Measurements from ENCODE around the gene IL1RAP.

Gene IL1RAP

DNA sequence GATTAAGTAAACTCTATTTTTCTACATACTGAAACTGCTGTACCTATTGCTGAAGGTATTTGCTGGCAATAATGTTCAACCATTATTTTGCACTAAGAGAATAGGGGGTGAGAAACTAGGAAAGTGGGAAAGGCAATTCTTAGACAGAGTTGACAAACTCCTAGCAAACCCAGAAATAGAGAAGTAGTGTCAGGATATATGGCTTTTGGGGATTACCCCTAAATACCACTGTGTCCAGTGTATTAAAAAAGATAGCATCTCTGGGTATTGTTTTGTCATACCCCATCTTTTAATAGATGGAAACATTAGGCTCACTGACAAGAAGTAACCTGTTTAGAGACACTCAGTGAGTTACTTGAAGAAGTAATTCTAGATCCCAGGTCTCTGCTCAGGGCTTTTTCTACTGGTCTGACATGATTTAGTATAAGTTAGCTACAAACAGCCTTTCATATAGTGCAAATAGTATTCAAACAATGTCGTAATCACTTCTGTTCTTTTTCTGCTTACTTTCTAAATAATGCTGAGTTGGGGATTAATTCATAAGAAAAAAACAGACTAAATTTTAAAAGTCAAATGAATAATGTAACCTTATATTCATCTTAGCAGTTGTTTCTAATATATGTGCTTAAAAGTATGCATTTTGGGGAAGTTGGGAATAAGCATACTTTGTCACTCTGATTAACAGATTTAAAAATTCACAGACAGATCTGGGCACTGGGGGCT is 107.2 kb downstream of the IL1RAP start:
- DNase-seq (ENCODE audit: low spot score), result no peak

DNA sequence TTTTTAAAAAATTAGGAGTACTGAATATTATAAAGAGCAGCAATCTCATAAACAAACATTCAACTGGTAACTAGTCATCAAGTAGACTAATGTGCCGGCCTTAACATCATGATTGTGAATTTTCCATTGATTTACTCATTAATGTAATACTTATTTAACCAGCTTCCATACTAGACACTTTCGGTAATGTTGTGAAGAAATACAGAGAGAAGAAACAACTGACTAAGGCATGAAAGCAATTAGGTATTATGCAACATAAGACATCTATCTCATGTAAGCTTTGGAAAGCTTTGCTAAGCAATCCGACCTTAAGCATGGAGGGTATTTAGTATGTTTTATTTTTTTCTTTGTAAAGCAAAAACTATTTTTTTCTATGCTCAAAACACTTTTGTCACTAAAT is 108.0 kb downstream of the IL1RAP start:
- TF ChIP-seq, protein P1, sequence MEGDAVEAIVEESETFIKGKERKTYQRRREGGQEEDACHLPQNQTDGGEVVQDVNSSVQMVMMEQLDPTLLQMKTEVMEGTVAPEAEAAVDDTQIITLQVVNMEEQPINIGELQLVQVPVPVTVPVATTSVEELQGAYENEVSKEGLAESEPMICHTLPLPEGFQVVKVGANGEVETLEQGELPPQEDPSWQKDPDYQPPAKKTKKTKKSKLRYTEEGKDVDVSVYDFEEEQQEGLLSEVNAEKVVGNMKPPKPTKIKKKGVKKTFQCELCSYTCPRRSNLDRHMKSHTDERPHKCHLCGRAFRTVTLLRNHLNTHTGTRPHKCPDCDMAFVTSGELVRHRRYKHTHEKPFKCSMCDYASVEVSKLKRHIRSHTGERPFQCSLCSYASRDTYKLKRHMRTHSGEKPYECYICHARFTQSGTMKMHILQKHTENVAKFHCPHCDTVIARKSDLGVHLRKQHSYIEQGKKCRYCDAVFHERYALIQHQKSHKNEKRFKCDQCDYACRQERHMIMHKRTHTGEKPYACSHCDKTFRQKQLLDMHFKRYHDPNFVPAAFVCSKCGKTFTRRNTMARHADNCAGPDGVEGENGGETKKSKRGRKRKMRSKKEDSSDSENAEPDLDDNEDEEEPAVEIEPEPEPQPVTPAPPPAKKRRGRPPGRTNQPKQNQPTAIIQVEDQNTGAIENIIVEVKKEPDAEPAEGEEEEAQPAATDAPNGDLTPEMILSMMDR (IDR thresholded peaks at IDR 0.05; ENCODE audit: extremely low read depth, missing control alignments), result no peak
- DNase-seq (ENCODE audit: low spot score), result no peak

More for the DNA sequence above, 107.2 kb downstream of the IL1RAP start:
- TF ChIP-seq, protein P1 (IDR thresholded peaks at IDR 0.05; ENCODE audit: extremely low read depth, missing control alignments), result no peak

DNA sequence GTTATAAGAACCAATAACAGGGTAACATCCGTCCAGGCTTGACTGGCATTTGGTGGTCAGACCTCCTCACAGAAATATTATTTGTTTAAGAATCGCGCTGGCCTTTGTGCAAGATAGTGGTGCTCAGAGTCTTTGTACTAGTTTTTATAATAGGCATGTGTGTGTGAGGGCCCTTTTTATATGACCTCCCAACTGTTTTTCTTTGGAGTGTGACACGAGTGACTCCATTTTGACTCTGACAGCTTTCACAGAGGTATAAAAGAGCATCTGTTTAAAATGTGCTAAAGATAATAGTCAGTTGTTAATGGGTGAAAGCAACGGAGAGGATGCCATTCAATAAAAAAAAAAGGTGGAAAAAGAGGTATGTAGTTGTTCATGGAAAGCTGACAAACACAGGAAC is 110.4 kb downstream of the IL1RAP start:
- DNase-seq (ENCODE audit: low spot score), result no peak
- TF ChIP-seq, protein P1 (IDR thresholded peaks at IDR 0.05; ENCODE audit: extremely low read depth, missing control alignments), result no peak

DNA sequence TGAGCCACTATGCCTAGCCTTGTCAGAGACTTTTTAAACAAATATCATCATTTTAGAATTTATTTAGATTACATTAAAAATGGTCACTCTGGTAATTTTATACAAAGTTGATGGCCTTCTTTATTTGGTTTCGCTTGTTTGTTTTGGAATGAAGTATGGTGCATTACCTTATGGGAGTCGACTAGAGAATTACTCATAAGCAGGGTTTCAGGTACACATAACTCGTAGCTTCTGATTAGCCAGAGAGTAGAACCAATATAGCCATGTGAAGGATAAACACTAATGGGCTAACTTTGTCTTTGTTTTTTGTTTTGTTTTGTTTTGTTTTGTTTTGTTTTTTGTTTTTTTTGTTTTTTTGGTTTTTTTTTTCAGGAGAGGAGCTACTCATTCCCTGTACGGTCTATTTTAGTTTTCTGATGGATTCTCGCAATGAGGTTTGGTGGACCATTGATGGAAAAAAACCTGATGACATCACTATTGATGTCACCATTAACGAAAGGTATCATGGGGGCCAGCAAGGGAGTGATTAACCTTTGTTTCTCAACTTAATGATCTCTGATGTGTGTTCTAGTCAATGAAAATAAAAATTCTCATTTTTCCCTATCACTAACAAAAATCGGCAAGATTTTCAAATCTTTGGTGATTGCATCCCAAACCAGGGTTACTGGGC is 113.2 kb downstream of the IL1RAP start:
- no peak for DNase-seq (ENCODE audit: low spot score)
- TF ChIP-seq, protein P1 (IDR thresholded peaks at IDR 0.05; ENCODE audit: extremely low read depth, missing control alignments), result no peak

DNA sequence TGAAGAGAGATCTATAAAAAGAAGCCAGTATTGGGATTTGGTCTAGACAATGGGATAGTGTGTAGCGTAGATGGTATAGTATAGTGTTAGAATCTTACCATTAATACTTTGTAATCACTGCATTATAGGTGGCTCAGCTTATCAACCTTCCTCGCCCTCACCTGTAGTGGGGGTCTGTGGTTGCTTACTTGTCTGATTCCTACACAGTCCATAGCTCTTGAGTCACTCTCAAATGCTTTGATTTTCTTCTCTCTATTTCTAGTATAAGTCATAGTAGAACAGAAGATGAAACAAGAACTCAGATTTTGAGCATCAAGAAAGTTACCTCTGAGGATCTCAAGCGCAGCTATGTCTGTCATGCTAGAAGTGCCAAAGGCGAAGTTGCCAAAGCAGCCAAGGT is 115.2 kb downstream of the IL1RAP start:
- TF ChIP-seq, protein P1 (IDR thresholded peaks at IDR 0.05; ENCODE audit: extremely low read depth, missing control alignments), result no peak
- DNase-seq (ENCODE audit: low spot score), result no peak

DNA sequence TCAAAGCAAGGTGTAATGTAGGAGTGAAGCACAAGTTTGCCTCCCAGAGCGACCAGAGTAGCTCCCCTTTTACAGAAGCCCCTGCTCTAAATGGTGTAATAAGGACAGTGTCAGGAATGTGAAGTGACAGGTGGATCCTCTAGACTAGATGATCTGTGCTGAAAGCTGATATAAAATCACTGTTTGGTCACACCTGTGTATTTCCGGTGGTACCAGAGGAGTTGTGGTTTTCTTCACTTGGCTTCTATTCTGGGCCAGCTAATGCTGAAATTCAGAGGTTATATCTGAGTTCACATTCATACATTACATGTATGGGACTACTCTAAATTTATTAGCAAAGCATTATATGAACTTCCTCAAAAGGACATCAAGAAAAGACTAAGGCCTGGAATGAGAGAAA is 117.4 kb downstream of the IL1RAP start:
- DNase-seq (ENCODE audit: low spot score), result no peak
- TF ChIP-seq, protein P1 (IDR thresholded peaks at IDR 0.05; ENCODE audit: extremely low read depth, missing control alignments), result no peak

DNA sequence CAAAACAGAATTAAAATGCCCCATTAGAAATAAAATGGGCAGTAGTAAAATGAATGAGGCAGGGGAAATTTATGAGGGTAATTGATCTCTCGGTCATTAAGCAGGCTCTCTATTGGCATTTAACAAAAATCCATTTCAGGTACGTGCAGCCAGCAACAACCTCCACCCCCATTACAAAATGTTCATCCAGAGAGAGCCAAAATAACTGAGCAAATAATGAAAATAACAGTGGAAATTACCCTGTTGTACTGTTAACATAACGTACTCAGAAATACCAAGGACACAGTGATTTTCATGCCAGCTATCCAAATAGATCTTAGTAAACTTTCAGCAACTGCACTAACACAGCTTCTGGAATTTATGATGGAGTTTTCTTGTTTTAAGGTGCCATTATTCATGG is 127.7 kb downstream of the IL1RAP start:
- no peak for DNase-seq (ENCODE audit: low spot score)
- TF ChIP-seq, protein P1 (IDR thresholded peaks at IDR 0.05; ENCODE audit: extremely low read depth, missing control alignments), result no peak

All from GM20000 (cell line).